Parathyroid adenoma (tissue), 2 donors: ENCODE measurements around the gene UGT1A1.

Source experiments
- H2AFZ ChIP-seq: fragments of 300-600 bp; sonication (generic); one replicate; pipeline ENCODE4 v1.7.0; 2017; ENCODE audit warnings: antibody characterized with exemption, mild to moderate bottlenecking
- H3K27ac ChIP-seq: fragments of 300-600 bp; sonication (generic); one replicate; pipeline ENCODE4 v1.7.0; 2017
- H3K27me3 ChIP-seq: fragments of 300-600 bp; sonication (generic); one replicate; pipeline ENCODE4 v1.7.0; 2017; ENCODE audit warnings: low read length; ENCODE audit not compliant: control insufficient read depth, insufficient read depth
- H3K36me3 ChIP-seq: fragments of 300-600 bp; sonication (generic); one replicate; pipeline ENCODE4 v1.7.0; 2017; ENCODE audit warnings: low read length; ENCODE audit not compliant: control insufficient read depth, insufficient read depth
- H3K4me1 ChIP-seq: fragments of 300-600 bp; sonication (generic); one replicate; pipeline ENCODE4 v1.7.0; 2017; ENCODE audit warnings: control low read depth
- H3K4me2 ChIP-seq: fragments of 300-600 bp; sonication (generic); one replicate; pipeline ENCODE4 v1.7.0; 2017; ENCODE audit warnings: low read length
- H3K4me3 ChIP-seq: fragments of 300-600 bp; sonication (generic); one replicate; pipeline ENCODE4 v1.7.0; 2017; ENCODE audit warnings: low read depth, low read length
- H3K79me2 ChIP-seq: fragments of 300-600 bp; sonication (generic); one replicate; pipeline ENCODE4 v1.7.0; 2017; ENCODE audit warnings: control low read depth
- H3K9ac ChIP-seq: fragments of 300-600 bp; sonication (generic); one replicate; pipeline ENCODE4 v1.7.0; 2017; ENCODE audit warnings: mild to moderate bottlenecking
- H3K9me3 ChIP-seq: fragments of 300-600 bp; sonication (generic); one replicate; pipeline ENCODE4 v1.7.0; 2017; ENCODE audit warnings: low read length; ENCODE audit not compliant: control insufficient read depth
- TF ChIP-seq, protein P1 (sequence below): fragments of 300-600 bp; sonication (generic); IDR thresholded peaks from one replicate; pipeline ENCODE4 v1.7.0; 2017; ENCODE audit warnings: antibody characterized with exemption, mild to moderate bottlenecking
- donor health status: primary hyperparathyroidism.

The UGT1A1 gene

DNA sequence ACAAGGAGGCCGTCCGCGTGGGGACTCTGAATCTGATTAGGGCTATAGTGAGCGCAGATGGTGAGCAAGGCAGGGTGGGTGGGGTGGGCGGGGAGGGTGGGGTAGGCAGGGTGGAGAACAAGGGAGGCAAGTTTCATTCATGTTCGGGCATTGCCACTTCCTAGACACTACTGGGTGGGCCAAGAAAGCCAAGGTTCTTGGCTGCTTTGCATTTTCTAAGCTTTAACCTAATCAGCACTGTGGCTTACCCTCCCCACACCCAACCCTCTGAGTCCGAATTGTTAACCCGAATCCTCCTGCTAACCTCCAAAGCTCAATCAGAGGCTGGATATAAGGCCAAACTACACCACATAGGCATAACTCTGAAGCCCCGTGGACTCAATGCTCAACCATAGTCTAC lies 36.2 kb downstream of the UGT1A1 start:
- H3K9me3 ChIP-seq: no peaks in the 10 kb centered on the region
- no peaks in the 10 kb centered on the region for H3K79me2 ChIP-seq

DNA sequence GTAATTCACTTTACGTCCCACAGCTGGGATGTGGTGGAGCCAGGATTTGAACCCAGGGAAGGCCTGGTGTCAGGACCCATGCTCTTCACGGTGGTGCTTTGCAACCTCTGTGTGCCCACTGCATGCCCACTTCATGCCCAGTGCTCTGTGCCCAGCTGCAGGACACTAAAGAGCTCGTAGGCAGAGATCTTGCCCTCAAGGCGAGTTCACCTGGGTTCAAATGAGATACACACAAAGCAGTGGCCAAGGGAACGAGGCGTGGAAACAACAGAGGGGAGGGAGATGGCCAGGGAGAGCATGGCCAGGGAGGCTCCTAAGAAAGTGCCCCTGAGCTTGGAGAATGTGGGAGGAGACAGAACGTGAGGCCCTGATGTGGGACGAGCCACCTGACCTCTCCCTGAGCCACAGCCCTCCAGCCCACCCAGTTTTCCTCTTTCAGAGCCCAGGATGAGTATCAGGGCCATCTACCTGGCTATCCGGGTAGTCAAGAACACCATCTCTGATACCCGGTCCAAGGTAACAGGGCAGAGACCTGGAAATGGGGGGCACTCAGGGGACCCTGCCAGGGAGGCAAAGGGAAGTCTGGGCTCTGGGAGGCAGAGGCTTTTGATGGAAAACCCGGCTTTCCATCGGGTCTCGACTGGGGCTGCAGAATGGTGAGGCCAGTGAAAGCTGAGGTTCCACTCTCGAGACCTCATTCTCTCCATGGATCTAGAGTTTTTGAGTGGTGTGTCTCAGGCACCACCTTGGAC lies 38.4 kb downstream of the UGT1A1 start:
- Histone ChIP-seq H3K79me2 (no peaks in the 10 kb centered on the region), H3K4me1 (no peaks in the 10 kb centered on the region), H3K36me3 (no peaks in the 10 kb centered on the region), H3K4me2 (no peak overlapping the region), H3K27me3 (no peaks in the 10 kb centered on the region), H3K4me3 (no peak overlapping the region), H3K9me3 (no peaks in the 10 kb centered on the region), H3K9ac (no peak overlapping the region), H2AFZ (no peak overlapping the region), H3K27ac (no peak overlapping the region)
- TF ChIP-seq, protein P1, sequence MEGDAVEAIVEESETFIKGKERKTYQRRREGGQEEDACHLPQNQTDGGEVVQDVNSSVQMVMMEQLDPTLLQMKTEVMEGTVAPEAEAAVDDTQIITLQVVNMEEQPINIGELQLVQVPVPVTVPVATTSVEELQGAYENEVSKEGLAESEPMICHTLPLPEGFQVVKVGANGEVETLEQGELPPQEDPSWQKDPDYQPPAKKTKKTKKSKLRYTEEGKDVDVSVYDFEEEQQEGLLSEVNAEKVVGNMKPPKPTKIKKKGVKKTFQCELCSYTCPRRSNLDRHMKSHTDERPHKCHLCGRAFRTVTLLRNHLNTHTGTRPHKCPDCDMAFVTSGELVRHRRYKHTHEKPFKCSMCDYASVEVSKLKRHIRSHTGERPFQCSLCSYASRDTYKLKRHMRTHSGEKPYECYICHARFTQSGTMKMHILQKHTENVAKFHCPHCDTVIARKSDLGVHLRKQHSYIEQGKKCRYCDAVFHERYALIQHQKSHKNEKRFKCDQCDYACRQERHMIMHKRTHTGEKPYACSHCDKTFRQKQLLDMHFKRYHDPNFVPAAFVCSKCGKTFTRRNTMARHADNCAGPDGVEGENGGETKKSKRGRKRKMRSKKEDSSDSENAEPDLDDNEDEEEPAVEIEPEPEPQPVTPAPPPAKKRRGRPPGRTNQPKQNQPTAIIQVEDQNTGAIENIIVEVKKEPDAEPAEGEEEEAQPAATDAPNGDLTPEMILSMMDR: no peak

More for the DNA sequence above, 36.2 kb downstream of the UGT1A1 start:
- TF ChIP-seq, protein P1: no peak
- Histone ChIP-seq H3K36me3 (no peaks in the 10 kb centered on the region), H3K27me3 (no peaks in the 10 kb centered on the region), H3K4me1 (no peaks in the 10 kb centered on the region), H3K4me2 (no peak overlapping the region), H3K27ac (no peak overlapping the region), H3K9ac (no peak overlapping the region), H3K4me3 (no peak overlapping the region), H2AFZ (no peak overlapping the region)

DNA sequence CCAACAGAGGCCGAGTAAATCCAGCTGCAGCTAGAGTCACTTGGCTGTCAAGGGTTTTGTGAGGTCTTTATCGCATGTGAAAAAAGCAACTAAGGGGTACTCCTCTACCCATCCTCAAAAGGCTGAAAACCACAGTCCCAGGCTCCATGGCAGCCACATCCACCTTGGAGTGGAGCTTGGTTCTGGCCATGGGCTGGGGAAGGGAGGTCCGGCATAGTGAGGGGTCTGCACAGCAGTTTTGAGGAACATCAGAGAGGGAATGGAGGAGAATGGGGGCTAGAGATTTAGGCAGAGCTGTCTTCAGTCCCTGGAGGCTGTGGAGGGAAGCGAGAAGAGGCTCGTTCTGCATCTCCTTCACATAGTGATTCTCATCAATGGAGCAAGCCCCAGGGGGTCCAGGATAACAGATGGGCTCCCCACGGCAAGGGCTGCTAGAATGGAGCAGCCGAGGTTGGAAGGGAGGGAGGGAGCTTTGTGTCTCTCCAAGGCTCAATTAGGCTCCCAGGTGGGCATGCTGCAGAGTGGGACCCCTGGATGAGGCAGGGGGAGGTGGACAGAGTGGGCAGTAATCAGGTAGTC lies 39.1 kb downstream of the UGT1A1 start:
- Histone ChIP-seq H3K27ac (no peak overlapping the region), H3K4me2 (no peak overlapping the region), H3K9ac (no peak overlapping the region), H3K79me2 (no peaks in the 10 kb centered on the region), H3K4me3 (no peak overlapping the region), H3K9me3 (no peaks in the 10 kb centered on the region), H3K4me1 (no peaks in the 10 kb centered on the region), H2AFZ (no peak overlapping the region), H3K36me3 (no peaks in the 10 kb centered on the region), H3K27me3 (no peaks in the 10 kb centered on the region)
- TF ChIP-seq, protein P1: no peak

DNA sequence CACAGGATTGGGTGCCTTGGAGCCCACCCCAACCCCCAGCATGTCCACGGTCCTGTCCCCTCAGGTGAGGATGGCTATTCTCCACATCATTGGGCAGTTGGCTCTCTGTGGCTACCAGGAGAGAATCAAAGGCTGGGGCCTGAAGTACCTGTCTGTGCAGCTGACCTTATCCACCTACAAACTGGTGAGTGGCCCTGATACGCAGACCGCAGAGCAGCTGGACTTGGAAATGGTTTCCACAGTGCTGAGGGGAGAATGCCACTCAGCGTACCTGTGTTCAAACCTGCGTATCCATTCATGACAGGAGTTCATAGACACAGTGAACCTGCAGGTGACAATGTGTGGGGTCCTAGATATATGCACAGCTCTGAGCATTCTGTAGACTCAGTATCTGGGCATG lies 39.6 kb downstream of the UGT1A1 start:
- H3K4me3 ChIP-seq: no peak overlapping the region
- no peak overlapping the region for H3K4me2 ChIP-seq
- H3K36me3 ChIP-seq: no peaks in the 10 kb centered on the region
- no peak overlapping the region for H3K9ac ChIP-seq
- H3K79me2 ChIP-seq: no peaks in the 10 kb centered on the region
- H2AFZ ChIP-seq: no peak overlapping the region
- H3K9me3 ChIP-seq: no peaks in the 10 kb centered on the region
- no peak overlapping the region for H3K27ac ChIP-seq
- no peaks in the 10 kb centered on the region for H3K4me1 ChIP-seq
- no peaks in the 10 kb centered on the region for H3K27me3 ChIP-seq
- TF ChIP-seq, protein P1: no peak

DNA sequence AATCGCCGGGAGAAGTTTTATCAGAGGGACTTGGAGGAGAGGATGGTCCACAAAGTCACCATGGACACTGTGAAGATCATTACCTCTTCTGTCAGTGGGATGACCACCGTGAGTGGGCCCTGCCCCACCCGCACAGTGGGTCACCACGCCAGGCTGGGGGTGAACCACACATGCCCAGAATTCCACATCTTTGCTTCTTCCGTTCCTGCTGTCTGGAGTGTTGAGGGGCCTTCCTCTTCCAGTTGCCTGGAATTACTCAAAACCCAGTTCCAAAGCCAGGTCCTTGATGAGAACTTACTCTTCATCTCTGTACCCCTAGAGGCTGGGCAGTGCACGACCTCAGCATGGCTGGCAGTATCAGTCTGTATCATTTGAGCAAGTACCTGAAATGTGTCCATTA lies 40.1 kb downstream of the UGT1A1 start:
- no peaks in the 10 kb centered on the region for H3K27me3 ChIP-seq
- no peak overlapping the region for H2AFZ ChIP-seq
- H3K4me2 ChIP-seq: no peak overlapping the region
- no peak overlapping the region for H3K4me3 ChIP-seq
- no peak overlapping the region for H3K27ac ChIP-seq
- H3K9me3 ChIP-seq: no peaks in the 10 kb centered on the region
- no peaks in the 10 kb centered on the region for H3K4me1 ChIP-seq
- H3K36me3 ChIP-seq: no peaks in the 10 kb centered on the region
- H3K79me2 ChIP-seq: no peaks in the 10 kb centered on the region
- TF ChIP-seq, protein P1: no peak
- no peak overlapping the region for H3K9ac ChIP-seq
